GM21360 (cell line): ENCODE measurements around the gene CCDC85B.
A peak's percentile ranks its signal among the peaks of the same experiment; 100 is the strongest.

Source experiments
- ATAC-seq: cut with Tn5 transposase; IDR thresholded peaks from one replicate; pipeline ENCODE4 v1.9.1; 2021; ENCODE audit warnings: mild to moderate bottlenecking, moderate library complexity; ENCODE audit not compliant: unreplicated experiment

CCDC85B gene

DNA sequence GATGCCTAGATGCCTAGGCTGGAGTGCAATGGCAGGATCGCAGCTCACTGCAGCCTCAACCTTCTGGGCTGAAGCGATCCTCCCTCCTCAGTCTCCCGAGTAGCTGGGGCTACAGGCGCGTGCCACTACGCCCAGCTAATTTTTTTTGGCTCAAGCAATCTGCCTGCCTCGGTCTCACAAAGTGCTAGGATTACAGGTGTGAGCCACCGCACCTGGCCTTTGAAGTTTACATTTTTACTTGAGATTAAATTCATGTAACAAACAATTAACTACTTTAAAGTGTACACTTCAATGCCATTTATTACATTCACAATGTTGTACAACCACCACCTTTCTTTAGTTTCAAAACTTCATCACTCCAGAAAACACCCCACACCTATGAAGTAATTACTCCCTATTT, 13.2 kb downstream of the CCDC85B start:
- no peak for ATAC-seq

DNA sequence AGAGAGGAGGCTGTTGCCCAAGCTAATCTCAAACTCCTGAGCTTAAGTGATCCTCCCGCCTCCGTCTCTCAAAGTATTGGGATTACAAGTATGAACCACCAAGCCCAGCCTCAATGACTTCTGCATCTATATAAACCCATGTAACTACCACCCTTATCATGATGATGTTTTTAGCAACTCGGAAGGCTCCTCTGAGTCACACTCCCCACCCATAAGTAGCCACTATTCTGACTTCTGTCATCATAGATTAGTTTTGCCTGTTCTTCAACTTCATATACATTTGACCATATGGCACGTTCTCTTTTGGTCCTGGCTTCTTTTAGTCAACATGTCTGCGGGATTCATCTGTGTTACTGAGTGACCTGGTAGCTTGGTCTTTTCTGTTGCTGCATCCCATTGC, 16.1 kb downstream of the CCDC85B start:
- ATAC-seq = no peak

DNA sequence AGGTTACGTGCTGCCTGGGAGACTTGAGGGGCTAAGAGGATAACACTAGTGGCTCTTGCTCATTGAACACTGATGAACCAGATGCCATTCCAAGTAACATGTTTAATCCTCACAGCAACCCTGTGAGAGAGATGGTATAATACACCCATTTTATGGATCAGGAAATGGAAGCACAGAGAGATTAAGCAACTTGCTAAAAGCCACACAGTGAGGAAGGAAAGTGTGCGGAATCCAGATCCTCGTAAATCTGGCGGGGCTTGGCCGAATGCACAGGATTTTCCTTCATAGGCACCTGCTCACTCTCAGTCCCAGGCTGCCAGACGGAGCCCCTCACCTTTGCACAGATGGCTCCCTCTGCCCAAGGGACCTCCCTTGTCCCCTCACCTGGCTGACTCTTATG, 17.4 kb downstream of the CCDC85B start:
- no peak for ATAC-seq

DNA sequence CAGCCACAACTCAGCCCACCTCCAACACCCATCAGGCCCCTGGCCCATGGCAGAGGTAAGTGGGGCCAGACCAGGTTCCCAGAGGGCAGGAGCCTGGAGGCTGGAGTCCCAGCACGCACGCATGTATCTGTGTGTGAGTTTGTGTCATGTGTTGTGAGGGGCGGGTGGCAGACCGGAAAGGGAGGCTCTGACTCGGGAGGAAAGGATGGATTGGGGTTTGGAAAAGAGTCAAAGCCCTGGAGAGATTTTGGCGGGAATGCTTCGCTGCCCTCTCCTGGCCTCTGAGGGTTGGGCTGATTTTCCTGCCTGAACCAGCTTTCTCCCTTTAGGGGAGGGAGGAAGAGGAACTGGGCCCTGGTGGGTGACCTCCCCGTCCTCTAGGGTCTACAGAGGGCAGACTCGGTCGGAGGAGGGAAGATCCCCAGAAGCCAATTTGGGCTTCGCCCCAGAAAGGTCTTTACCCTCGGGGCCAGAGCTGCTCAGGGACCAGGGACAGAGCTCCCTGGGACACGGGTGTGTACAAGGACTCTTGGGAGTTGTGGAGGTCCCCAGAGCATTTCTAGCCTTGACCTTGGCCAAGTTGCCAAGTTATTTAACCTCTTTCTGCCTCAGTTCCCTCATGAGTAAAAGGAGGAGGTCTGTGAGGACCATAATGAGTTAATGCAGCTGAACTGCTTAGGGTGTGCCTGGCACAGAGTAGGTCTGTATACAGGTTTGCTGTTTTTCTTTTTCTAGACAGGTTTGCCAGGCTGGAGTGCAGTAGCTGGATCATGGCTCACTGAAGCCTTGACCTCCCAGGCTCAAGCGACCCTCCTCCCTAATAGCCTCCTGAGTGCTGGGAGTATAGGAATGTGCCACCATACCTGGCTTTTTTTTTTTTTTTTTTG, 21.5 kb downstream of the CCDC85B start:
- ATAC-seq = no peak

DNA sequence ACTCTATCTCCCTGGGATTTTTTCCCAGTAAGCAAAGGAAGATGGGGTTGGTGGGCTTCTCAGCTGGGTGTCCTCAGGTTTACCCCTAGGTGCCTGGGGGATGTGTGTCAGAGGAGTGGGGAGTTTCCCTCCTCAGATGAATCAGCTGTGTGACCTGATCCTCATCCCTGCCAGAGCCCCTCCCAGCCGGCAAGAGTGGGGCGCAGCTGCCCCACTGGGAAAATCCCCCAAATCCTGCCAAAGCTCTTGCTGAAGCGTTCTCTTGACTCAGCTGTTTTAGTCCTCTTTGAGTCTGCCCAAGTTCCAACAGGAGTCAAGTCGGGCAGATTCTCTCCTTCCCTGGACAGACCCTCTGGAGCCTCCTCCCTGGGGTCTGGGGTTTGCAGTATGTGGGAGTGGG, 22.4 kb downstream of the CCDC85B start:
- no peak for ATAC-seq

DNA sequence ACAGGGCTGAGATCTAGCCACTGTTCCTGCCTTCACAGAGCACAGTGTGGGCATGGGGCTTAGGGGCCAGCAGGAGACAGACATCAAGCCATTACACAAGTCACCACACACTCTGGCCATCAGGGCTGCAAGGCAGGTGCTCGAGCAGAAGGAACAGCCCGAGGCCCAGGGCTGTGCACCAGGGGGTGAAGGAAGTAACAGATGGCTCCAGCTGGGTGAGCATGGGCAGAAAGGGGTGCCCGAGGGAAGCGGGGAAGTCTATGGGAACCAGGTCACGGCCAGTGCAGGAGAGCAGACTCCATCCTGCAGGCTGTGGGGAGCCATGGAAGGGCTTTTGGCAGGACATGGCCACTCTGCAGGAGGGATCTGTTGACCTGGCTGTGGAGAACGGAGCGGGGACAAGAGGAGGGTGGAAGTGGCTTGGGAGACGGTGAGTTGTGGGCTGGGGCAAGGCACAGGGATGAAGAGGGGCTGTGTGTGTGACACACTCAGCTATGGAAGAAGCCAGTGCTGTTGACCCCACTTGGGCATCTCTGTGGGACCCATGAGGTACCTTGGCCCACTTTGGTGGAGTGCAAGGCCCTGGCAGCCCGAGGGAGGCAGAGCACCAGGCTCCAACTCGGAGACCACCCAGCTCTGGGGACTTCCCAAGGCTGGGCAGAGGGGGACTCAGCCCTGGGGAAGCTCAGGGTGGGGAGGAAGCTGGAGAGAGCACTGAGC, 24.8 kb downstream of the CCDC85B start:
- ATAC-seq = no peak

DNA sequence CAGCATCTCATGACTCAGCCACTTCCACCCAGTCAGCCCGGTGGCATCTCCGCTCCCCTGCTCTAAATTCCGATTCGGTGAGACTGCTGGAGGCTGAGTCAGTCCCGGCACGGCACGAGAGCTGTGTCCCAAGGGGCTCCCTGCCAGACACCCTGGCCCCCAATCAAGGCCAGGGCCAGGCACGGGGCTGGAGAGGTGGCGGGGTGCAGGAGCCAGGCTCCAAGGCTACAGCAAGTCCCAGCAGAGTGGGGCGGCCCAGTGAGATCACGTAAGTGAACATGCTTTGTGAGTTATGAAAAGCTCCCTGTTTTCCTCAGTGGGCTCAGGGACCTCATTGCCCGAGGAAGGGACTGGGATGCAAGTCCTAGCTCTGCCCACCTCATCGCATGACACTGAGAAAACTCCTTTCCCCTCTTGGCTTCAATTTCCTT, 25.4 kb downstream of the CCDC85B start:
- ATAC-seq = no peak

DNA sequence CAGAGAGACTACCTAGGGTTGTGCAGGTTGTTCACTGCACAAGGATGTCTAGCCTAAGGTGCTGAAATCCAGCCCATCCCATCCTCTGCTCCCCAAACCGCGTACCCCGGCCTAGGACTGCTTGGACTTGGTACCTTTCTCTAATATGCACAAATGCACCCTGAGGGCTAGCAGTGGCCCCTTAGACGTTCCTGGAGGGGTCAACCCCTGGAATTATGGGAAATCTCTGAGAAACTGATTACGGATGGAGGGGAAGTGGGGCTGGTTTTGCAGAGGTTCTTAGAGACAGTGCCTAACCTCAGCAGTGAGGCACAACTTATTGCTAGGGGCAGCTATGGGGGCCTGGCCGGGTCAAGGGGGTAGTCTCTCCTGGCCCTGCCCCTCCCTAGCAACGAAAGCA, 25.9 kb downstream of the CCDC85B start:
- ATAC-seq = no peak

DNA sequence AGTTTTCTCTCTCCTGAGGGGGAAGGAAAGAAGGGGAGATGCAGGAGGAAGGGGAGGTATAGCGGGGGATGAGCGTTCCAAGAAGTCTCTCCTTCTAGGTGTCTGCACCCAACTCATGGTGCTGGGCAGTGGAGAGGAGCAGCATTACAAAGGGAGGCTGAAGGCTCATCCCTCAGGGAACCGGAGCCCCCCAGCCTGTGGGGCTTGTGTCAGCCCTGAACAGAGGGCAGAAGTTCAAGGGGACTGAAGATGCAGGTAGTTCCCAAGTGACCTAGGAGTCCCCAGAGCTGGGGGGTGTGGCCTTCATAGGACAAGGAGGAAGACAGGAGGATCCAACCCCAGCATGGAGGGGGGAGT, 26.6 kb downstream of the CCDC85B start:
- ATAC-seq = no peak

DNA sequence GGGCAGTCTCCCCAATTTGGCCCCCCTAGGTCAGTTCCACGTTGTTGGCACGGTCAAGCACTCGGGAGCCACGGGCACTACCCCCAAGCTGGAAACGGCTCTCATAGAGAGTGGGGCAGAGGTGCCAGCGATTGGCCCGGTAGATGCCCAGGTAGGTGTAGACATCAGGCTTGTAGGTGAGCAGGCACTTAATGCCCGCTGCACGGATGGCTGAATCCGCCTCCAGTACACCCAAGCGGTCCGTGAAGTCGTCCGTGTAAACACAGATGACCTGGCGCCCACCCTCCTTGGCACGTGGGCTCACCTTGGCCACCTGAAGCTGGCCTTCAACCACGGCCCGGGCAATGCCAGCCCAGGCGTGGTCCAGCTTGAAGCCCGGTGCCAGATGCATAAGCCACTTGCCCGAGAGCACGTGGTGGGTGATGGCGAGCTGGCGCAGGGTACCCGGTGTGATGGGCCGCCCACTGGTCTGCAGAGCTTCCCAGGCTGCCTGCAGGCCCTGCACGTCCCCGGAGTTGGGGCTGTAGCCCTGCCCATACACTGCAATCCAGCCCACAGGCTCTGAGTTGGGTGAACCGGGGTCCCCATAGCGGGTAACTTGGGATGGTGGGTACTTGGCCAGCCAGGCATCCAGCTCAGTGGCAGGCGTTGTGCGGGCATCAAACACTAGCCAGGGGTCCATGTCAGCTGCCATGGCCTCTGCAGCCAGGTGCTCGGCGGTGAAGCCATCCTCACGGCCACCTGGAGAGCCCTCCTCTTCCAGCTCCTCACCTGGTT, 27.1 kb downstream of the CCDC85B start:
- ATAC-seq = no peak

DNA sequence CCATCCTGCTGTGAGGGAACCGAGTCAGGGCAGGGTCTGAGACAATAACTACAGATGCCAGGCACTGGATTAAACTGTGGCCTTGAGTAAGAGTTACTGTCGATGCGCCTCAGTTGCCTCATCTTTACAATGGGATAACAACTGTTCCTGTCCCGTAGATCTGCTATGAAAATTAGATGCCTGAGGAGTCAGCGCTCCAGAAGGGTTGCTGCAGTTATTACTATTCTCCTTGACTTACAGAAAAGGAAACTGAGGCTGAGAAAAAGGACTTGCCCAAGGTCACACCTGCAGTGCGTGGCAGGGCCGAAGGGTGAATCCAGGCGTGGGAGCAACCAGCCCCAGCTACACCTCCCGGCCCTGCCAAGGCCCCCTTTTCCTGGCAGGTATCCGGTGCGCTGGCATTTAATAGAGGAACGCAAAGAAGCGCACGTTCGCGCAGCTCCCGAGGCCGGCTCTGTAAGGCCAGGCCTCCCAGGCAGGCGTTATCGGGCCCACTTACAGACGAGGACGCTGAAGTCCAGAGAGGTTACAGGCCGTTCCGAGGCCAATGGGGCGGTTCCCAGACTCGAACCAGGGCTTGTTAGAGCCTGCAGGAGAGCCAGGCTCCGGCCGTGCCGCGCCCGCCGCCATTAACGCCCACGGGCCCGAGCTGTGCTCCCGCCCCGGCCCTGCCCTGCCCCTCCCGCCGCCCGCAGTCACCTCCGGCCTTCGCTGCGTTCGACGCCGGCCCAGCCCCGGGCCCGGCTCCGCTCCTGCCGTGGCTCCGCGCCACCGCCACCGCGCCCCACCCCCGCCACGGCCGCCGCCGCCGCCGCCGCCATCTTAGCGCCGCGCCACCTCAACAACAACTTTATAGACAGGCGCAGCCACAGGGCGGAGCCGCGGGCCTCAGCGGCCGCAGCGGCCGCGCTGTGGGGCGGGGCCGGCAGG, 28.0 kb downstream of the CCDC85B start, which contains the start of gene C11orf68:
C11orf68 (minus strand) TSS at position 852 of the 930 bp plus-strand sequence; CDS start at position 821, 31 bp downstream.
- ATAC-seq = peak; percentile 45

DNA sequence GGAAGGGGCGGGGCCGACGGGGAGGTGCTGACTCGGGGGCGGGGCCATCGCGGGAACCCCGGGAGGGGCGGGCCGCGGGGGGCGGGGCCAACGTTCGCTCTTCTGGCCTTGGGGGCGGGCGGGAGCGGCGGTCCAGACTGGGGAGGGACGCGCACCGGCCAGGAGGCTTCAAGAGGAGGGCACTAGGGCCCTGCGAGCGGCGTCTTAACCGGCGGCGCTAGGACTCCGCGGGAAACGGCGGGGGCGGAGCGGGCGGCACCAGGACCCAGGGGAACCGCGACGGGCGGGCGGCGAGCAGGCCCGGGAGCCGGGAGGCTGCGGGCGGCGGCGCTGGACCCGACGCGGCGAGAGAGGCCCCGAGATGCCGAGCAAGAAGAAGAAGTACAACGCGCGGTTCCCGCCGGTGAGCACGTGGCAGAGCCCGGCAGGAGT, 28.7 kb downstream of the CCDC85B start, which contains the start of gene DRAP1:
DRAP1 (plus strand) TSS at position 286 of the 432 bp plus-strand sequence; CDS start at position 362, 76 bp downstream.
- peak; percentile 80 for ATAC-seq

DNA sequence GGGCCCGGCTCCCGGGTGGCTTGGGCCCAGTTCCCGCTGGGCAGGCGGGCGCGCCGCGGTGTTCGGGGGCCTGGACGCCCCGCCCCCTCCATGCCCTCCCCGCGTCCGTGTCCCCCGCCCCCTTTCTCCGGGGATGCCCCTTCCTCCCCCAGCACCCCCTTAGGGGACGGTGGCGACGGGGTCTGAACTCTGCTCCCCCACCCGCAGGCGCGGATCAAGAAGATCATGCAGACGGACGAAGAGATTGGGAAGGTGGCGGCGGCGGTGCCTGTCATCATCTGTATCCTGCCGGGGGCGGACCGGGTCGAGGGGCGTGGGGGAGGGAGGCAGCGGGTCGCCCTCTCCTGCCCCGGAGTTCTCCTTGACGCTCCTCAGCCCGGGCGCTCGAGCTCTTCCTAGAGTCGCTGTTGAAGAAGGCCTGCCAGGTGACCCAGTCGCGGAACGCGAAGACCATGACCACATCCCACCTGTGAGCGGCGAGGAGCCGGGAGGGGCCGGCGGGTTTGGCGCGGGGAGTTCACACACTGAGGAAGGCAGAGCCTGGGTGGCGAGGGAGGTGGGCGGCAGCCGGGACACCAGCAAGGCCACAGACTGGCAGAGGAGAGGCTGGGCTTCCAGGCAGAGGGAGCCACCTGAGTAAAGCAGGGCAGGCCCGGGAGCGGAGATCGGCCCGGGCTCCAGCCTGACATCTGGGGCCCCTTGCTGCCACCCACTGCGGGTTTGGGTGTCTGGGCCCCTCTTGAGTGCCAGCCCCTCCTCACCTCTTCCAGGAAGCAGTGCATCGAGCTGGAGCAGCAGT, 29.3 kb downstream of the CCDC85B start:
- peak; percentile 28 for ATAC-seq

DNA sequence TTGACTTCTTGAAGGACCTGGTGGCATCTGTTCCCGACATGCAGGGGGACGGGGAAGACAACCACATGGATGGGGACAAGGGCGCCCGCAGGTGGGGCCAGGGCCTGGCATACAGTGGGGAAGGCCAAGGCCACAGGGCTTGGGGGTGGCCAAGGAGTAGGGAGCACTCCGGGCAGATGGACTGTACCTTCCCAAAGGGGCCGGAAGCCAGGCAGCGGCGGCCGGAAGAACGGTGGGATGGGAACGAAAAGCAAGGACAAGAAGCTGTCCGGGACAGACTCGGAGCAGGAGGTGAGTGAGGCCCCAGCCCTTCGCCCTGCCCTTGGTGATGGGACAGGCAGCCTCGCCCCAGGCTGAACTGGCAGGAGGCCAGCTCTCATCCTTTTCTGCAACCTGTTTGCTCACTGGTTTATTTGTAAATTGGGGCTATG, 29.9 kb downstream of the CCDC85B start:
- ATAC-seq = no peak

DNA sequence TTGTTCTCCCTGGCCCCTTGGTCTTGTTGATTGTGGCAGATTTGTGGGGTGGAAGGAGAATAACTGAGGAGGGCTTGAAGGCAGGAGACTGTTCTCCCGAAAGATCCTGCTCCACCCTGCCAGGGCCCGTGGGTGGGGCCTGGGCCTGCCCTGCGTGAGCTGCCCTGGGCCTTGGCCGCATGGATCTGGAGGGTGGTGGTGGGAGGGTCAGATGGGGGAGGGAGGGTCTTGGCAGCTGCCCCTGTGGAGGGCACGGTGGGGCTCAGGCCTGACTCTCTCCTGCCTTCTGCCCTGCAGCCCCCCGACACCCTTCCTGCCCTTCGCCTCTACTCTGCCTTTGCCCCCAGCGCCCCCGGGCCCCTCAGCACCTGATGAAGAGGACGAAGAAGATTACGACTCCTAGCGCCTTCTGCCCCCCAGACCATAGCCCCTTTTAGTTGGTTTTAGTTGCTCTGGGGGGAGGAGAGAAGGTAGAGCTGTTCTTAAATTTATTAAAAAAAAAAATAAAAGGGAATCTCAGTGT, 30.6 kb downstream of the CCDC85B start:
- ATAC-seq = no peak

DNA sequence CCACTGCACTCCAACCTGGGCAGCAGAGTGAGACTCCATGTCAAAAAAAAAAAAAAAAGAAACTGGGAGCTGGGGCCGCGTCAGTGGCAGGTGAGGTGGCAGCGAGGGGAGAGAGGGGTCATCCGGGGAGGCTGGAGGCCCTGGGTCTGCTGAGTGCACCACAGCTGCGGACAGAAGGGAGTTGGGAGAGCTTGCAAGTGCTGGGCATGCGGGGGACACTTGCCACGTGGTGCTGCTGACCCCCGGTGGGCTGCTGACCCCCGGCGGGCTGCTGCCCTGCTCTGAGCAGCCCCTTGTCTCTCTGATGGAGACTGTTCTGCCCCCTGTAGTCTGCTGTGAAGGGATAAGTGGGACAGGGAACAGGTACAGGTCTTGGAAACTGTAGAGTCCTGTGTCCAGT, 31.4 kb downstream of the CCDC85B start:
- ATAC-seq = no peak

DNA sequence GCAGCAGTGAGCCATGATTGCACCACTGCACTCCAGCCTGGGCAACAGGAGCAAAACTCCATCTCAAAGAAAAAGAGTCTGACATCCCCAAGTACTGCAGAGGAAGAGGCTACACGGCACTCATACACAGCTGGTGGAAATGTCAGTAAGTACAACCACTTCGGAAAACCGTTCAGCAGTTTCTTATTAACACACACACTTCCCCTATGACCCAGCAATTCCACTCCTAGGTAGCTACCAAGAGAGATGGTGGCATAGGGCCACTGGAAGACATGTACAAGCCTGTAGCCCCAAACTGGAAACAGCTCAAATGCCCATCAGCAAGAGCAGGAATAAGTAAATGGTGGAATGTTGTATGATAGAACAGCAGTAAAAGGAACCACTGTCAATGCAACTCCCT, 32.1 kb downstream of the CCDC85B start:
- ATAC-seq = no peak

DNA sequence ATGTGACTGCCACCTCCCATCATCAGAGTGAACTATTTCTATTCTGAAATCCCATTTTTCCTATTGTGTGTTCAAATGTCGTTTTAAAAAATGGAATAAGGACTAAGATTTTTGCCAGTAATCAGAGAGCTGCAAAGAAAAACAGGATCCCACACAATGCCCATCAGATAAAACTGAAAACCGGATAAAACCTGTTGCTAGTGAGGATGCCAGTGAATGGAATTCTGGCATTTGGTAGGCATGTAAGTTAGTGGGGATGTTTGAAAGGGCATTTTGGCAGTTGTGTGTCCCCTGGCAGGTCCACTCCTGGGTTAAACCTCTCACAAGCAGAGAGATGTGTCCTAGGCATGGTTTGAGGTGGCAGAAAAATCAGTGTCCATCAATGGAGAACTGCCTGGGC, 34.9 kb downstream of the CCDC85B start:
- ATAC-seq = no peak

DNA sequence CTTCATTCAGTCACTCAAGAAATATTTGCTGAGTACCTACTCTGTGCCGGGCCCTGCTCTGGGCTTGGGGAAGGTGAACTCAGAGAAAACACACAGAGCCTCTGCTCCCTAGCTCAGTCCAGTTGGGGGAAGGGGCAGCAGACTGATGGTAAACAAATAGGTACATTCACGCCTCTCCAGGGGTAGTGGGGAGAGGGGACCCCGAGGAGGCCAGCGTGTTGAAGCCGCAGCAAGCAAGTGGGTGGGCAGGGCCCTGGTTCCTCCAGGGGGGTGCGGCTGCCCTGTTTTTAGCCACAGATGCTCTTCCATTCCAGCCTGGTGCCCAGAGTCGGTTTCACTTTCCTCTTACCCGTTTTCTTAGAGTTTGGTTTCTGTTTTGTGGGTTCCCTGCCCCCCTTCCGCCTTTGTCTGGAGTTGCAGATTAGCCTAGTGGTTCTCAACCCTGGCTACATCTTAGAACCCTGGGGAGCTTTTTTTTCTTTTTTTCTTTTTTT, 37.5 kb downstream of the CCDC85B start:
- no peak for ATAC-seq
